Measurements from ENCODE around the gene SLC25A22. TPM values are rescaled to one million over a fixed set of nuclear protein-coding genes. Genes with fewer than 3 reads are reported as not detected.

Gene SLC25A22
- polyA plus RNA-seq, 1 of the 3 experiments (the other 2 are of a cell fraction) = 50.9 TPM

- H4K20me1 ChIP-seq (ENCODE audit: insufficient read depth) = peaks cover 59% of the 10 kb centered on the region
- TF ChIP-seq CTCF (IDR thresholded peaks at IDR 0.05) = no peak
- TF ChIP-seq NRF1 (IDR thresholded peaks at IDR 0.05; ENCODE audit: low read depth, low read length) = no peak
- TF ChIP-seq CHD2 (IDR thresholded peaks at IDR 0.05; ENCODE audit: low read length, partially characterized antibody) = no peak
- TF ChIP-seq IRF3 (IDR thresholded peaks at IDR 0.05; ENCODE audit: low read depth, low read length) = no peak
- no peak for TF ChIP-seq MXI1 (IDR thresholded peaks at IDR 0.05; ENCODE audit: low read depth, low read length)
- no peak for TF ChIP-seq RFX5 (IDR thresholded peaks at IDR 0.05; ENCODE audit: low read length)
- no peak for TF ChIP-seq MEF2A (IDR thresholded peaks at IDR 0.05; ENCODE audit: borderline replicate concordance, low read depth)
- no peak for TF ChIP-seq ELF1 (IDR thresholded peaks at IDR 0.05)
- 95% methylated on average over 9 of the region's 14 CpGs for WGBS (ENCODE audit: low lambda C conversion rate)
- peaks cover 85% of the 10 kb centered on the region for H3K79me2 ChIP-seq (ENCODE audit: insufficient read depth)
- H3K9me2 ChIP-seq = no peaks in the 10 kb centered on the region
- H3K4me3 ChIP-seq (ENCODE audit: low read depth in 2 of 2, low read length in 1 of 2) = no peak overlapping the region
- peaks cover 10 to 39% of the 10 kb centered on the region in 2 experiments; a peak in 3 of 4 replicates for H3K4me1 ChIP-seq (ENCODE audit: control insufficient read depth in 1 of 2, insufficient read depth in 2 of 2, low read depth in 1 of 2, low read length in 1 of 2)
- H3K27me3 ChIP-seq (ENCODE audit: insufficient read depth) = no peaks in the 10 kb centered on the region
- no peak for DNase-seq
- H3K4me2 ChIP-seq = no peak overlapping the region; the same call in 1 of the 2 replicates
- POLR2A ChIA-PET = no interaction called here
- peaks cover 50% of the 10 kb centered on the region for H3F3A ChIP-seq (replicated peaks; ENCODE audit: insufficient read depth)
- no peak overlapping the region for H3K9ac ChIP-seq
- peak overlapping the region in 1 of 2 experiments; percentile 32; a peak in 1 of 4 replicates for H3K27ac ChIP-seq (ENCODE audit: low read depth in 2 of 2, low read length in 1 of 2)
- no peaks in the 10 kb centered on the region for H3K9me3 ChIP-seq
- no peak overlapping the region for H2AFZ ChIP-seq (ENCODE audit: low read depth)
- H3K36me3 ChIP-seq (replicated peaks in 1 of 2; ENCODE audit: control insufficient read depth in 1 of 2, insufficient read depth in 2 of 2, low read length in 1 of 2) = peaks cover 17 to 45% of the 10 kb centered on the region in 2 experiments
- CTCF ChIA-PET = interaction anchor here (3.8 kb wide), 1 partner anchor 12 kb away, joined by 21 read pairs; no protein-coding TSS in a partner anchor
These were observed 38.2 kb upstream of the SLC25A22 start for GRCh38 chr11:836274-836673.

GRCh38 chr11:834371-835316 is 36.6 kb upstream of the SLC25A22 start:
- no peaks in the 10 kb centered on the region for H3K9me2 ChIP-seq
- peak overlapping the region; percentile 71 to 91 for H3K27ac ChIP-seq (ENCODE audit: low read depth in 2 of 2, low read length in 1 of 2)
- H3K36me3 ChIP-seq (replicated peaks in 1 of 2; ENCODE audit: control insufficient read depth in 1 of 2, insufficient read depth in 2 of 2, low read length in 1 of 2) = peaks cover 9 to 35% of the 10 kb centered on the region in 2 experiments
- peak overlapping the region; percentile 98 for H3K9ac ChIP-seq
- peak overlapping the region; percentile 69 to 79 for H3K4me3 ChIP-seq (ENCODE audit: low read depth in 2 of 2, low read length in 1 of 2)
- peaks cover 35% of the 10 kb centered on the region for H3F3A ChIP-seq (replicated peaks; ENCODE audit: insufficient read depth)
- no peak for DNase-seq
- no peaks in the 10 kb centered on the region for H3K27me3 ChIP-seq (ENCODE audit: insufficient read depth)
- no peak overlapping the region for H2AFZ ChIP-seq (ENCODE audit: low read depth)
- peaks cover 44% of the 10 kb centered on the region for H4K20me1 ChIP-seq (ENCODE audit: insufficient read depth)
- peaks cover 14 to 33% of the 10 kb centered on the region in 2 experiments; a peak in 2 of 4 replicates for H3K4me1 ChIP-seq (ENCODE audit: control insufficient read depth in 1 of 2, insufficient read depth in 2 of 2, low read depth in 1 of 2, low read length in 1 of 2)
- POLR2A ChIA-PET = interaction anchor here (0.6 to 3.0 kb wide), 5 partner anchors 8 to 162 kb away, joined by 3 to 15 read pairs (median 6); partner anchors contain the start of genes PNPLA2, RPLP2 and TSPAN4
- no peaks in the 10 kb centered on the region for H3K9me3 ChIP-seq
- CTCF ChIA-PET = interaction anchor here (0.7 to 2.5 kb wide), 5 partner anchors 13 to 218 kb away, joined by 3 to 11 read pairs (median 4); no protein-coding TSS in a partner anchor
- peak overlapping the region; percentile 92 for H3K4me2 ChIP-seq
- WGBS (ENCODE audit: low lambda C conversion rate) = 24% methylated on average over 8 of the region's 31 CpGs
- peaks cover 78% of the 10 kb centered on the region for H3K79me2 ChIP-seq (ENCODE audit: insufficient read depth)
- TF ChIP-seq TCF12 (IDR thresholded peaks at IDR 0.05) = peak; percentile 70
- no peak; the same call in 1 of the 2 replicates for TF ChIP-seq ELF1 (IDR thresholded peaks at IDR 0.05)
- no peak for TF ChIP-seq EZH2phosphoT487 (IDR thresholded peaks at IDR 0.05; ENCODE audit: borderline replicate concordance, low read depth)
- TF ChIP-seq CTCF (IDR thresholded peaks at IDR 0.05) = no peak
- no peak for TF ChIP-seq RFX5 (IDR thresholded peaks at IDR 0.05; ENCODE audit: low read length)
- TF ChIP-seq YY1 (IDR thresholded peaks at IDR 0.05; ENCODE audit: low read depth) = peak; percentile 78; the same call in 1 of the 2 replicates
- TF ChIP-seq RCOR1 (IDR thresholded peaks at IDR 0.05; ENCODE audit: low read length) = no peak
- TF ChIP-seq MAX (IDR thresholded peaks at IDR 0.05; ENCODE audit: low read depth) = peak; percentile 76; the same call in 1 of the 2 replicates
- TF ChIP-seq SIN3A (IDR thresholded peaks at IDR 0.05; ENCODE audit: borderline replicate concordance, low read depth, low read length) = peak; percentile 48; the same call in 1 of the 2 replicates
- TF ChIP-seq SMC3 (IDR thresholded peaks at IDR 0.05; ENCODE audit: low read depth, low read length) = no peak
- TF ChIP-seq USF1 (IDR thresholded peaks at IDR 0.05; ENCODE audit: borderline replicate concordance, low read depth) = no peak
- no peak for TF ChIP-seq FOXJ3 (CRISPR knock-in tag; IDR thresholded peaks at IDR 0.05)
- TF ChIP-seq NRF1 (IDR thresholded peaks at IDR 0.05; ENCODE audit: low read depth, low read length) = no peak
